Nephron progenitor cell (in vitro differentiated cells): ENCODE measurements around the gene SORL1.

Experiments used
- DNase-seq: peaks from one replicate; pipeline ENCODE4 v3.0.0; 2021
- H3K27ac Mint-ChIP-seq: 2 replicates; pipeline ENCODE4 v1.8.0; 2021; ENCODE audit warnings: mild to moderate bottlenecking, moderate library complexity, mixed read lengths
- H3K27me3 Mint-ChIP-seq: 2 replicates; pipeline ENCODE4 v1.8.0; 2021; ENCODE audit warnings: mild to moderate bottlenecking, low read depth, mixed read lengths; ENCODE audit not compliant: poor library complexity
- H3K36me3 Mint-ChIP-seq: 2 replicates; pipeline ENCODE4 v1.8.0; 2021; ENCODE audit warnings: low read depth, mixed read lengths
- H3K4me1 Mint-ChIP-seq: 2 replicates; pipeline ENCODE4 v1.8.0; 2021; ENCODE audit warnings: mixed read lengths
- H3K4me3 Mint-ChIP-seq: 2 replicates; pipeline ENCODE4 v1.8.0; 2021; ENCODE audit warnings: mild to moderate bottlenecking, moderate library complexity, mixed read lengths
- H3K9me3 Mint-ChIP-seq: 2 replicates; pipeline ENCODE4 v1.8.0; 2021; ENCODE audit warnings: mild to moderate bottlenecking, moderate library complexity, mixed read lengths
- TF ChIP-seq, protein P1 (sequence below): fragments of 200-600 bp; sonication (generic); IDR thresholded peaks from 2 replicates; pipeline ENCODE4 v1.5.0; 2021; ENCODE audit warnings: antibody characterized with exemption

SORL1 gene

DNA sequence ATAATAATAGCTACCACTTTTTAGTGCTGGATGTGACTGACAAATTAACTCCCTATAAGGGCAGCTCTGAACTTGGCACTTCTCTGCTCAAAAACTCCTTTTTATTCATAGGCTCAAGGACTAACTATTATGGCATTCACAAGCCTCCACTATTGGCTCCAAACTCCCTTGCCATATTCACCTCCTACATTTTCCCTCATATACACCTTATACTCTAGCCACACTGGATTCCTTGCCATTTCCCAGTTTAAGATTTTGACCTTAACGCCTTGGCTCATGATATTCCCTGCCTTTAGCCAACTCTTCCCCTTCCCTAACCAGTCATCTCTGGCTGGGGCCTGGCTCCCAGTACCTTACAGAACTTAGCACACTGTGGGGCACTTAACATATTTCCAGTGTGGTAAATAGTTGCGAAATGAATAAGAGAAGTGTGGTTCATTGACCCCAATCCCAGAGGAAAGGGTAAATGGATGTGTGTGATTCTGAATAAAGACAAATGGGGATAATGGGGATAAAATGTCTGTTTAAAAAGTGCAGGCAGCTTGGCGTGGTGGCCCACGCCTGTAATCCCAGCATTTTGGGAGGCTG lies 40.0 kb upstream of the SORL1 start:
- peaks cover 5% of the 10 kb centered on the region for H3K27me3 Mint-ChIP-seq
- no peak overlapping the region for H3K27ac Mint-ChIP-seq
- no peak for DNase-seq

DNA sequence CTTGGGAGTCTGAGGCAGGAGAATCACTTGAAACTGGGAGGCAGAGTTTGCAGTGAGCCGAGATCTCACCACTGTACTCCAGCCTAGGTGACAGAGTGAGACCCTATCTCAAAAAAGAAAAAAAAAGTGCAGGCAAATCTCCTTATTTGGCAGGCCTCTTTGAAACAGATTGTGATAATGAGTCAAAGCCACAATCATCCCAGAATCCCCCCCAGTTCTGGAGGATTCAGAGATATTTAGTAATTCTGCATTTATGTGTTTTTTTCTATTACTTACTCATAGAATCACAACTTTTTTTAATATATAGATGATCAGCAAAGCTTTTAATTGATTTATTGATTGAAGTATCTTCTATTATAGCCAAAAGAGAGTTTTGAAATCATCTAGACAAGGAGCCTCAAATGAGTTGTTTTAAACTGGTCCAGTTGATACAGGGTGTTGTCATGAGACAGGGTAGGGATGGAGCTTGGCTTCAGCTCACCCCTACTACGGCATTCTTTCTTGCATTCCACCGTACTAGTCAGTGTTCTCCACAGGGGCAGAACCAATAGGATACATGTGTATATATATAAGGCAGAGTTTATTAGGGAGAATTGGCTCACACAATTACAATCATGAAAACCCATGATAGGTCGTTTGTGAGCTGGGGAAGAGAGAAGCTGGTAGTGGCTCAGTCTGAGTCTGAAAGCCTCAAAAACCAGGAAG lies 39.3 kb upstream of the SORL1 start:
- DNase-seq, result no peak
- Mint-ChIP-seq H3K4me1 (no peaks in the 10 kb centered on the region), H3K27me3 (peaks cover 5% of the 10 kb centered on the region), H3K27ac (no peak overlapping the region), H3K4me3 (no peak overlapping the region), H3K9me3 (no peaks in the 10 kb centered on the region), H3K36me3 (no peaks in the 10 kb centered on the region)
- TF ChIP-seq, protein P1, sequence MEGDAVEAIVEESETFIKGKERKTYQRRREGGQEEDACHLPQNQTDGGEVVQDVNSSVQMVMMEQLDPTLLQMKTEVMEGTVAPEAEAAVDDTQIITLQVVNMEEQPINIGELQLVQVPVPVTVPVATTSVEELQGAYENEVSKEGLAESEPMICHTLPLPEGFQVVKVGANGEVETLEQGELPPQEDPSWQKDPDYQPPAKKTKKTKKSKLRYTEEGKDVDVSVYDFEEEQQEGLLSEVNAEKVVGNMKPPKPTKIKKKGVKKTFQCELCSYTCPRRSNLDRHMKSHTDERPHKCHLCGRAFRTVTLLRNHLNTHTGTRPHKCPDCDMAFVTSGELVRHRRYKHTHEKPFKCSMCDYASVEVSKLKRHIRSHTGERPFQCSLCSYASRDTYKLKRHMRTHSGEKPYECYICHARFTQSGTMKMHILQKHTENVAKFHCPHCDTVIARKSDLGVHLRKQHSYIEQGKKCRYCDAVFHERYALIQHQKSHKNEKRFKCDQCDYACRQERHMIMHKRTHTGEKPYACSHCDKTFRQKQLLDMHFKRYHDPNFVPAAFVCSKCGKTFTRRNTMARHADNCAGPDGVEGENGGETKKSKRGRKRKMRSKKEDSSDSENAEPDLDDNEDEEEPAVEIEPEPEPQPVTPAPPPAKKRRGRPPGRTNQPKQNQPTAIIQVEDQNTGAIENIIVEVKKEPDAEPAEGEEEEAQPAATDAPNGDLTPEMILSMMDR, result no peak

More for the DNA sequence above, 40.0 kb upstream of the SORL1 start:
- H3K4me3 Mint-ChIP-seq, result no peak overlapping the region
- TF ChIP-seq, protein P1, result no peak
- no peaks in the 10 kb centered on the region for H3K9me3 Mint-ChIP-seq
- H3K36me3 Mint-ChIP-seq, result no peaks in the 10 kb centered on the region
- H3K4me1 Mint-ChIP-seq, result no peaks in the 10 kb centered on the region

DNA sequence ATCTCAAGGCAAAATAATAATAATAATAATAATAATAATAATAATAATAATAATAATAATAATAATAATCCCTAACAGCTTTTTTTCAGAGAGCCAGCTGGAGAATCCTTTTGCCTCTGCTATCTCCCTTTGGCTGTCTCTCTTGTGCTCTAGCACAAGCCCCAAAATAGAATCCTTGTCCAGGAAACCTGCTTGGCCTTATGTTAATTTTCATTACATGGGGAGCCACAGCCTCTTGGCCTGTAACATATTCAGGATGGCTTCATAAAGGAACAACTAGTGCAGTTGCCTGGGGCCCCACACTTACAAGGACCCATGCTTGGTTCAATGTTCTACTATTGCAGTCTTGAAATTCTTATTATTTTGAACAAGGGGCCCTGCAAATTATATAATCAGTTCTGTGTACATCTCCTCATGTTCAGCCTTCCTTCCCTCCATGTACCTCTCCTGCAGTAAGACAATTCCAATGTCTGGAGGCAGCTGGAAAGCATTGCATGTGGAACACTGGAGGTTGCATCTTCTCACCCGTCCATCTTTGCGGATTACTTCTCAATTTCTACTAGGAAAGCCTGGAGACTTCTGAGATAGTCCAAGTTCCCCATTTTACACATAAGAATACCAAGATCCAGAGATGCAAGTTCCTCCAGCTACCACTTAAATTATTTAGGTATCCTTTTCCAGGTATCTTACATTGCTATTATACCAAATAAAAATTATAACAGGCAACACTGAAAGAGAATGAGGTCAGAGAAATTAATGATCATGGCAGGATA lies 37.8 kb upstream of the SORL1 start:
- TF ChIP-seq, protein P1, result no peak
- Mint-ChIP-seq H3K4me1 (no peaks in the 10 kb centered on the region), H3K36me3 (no peaks in the 10 kb centered on the region), H3K4me3 (no peak overlapping the region), H3K27me3 (peaks cover 5% of the 10 kb centered on the region), H3K27ac (no peak overlapping the region), H3K9me3 (no peaks in the 10 kb centered on the region)
- no peak for DNase-seq

DNA sequence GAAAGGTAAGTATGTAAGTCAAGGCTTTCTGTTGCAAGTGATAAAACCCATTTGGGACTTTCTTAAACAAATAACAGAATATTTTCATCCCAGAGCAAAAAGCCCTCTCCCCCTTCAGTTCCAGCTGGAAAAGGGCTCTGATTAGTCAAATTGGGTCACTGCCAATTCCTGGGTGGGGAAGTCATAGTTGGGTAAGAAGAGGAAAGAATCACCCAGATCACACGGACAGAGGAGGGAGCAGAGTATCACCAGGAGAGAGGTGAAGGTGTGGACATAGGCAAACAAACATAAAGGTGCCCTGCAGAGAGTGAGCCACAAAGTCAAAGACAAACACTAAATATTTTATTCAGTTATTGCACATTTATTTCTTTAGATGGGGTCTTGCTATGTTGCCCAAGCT lies 36.3 kb upstream of the SORL1 start:
- Mint-ChIP-seq H3K27me3 (peaks cover 7% of the 10 kb centered on the region), H3K4me3 (no peak overlapping the region), H3K4me1 (no peaks in the 10 kb centered on the region), H3K27ac (no peak overlapping the region), H3K9me3 (no peaks in the 10 kb centered on the region), H3K36me3 (no peaks in the 10 kb centered on the region)
- no peak for DNase-seq
- TF ChIP-seq, protein P1, result no peak

DNA sequence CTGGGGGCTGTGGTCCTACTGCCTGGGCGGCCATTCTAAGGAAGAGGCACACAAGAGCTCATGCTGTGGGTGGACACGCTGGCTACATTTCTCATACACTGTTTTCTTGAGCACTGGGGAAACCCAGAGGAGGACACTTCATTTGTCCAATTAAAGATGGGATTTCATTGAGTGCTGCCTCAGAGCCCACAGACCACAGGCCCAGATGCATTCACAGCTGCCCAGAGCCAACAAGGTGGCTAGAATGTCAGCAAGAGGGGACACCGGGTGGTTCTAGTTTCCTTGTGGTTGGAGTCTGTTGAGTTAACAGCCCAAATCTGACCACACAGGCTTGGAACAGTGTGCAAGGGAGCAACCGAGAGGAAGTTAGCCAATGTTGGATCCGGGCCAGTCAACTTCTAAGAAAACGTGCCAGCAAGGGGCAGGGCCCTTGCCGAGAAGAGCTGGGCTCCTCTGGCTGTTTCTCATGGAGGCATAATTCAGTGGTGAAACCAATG lies 35.0 kb upstream of the SORL1 start:
- no peak for DNase-seq
- TF ChIP-seq, protein P1, result no peak
- Mint-ChIP-seq H3K36me3 (no peaks in the 10 kb centered on the region), H3K4me3 (no peak overlapping the region), H3K9me3 (no peaks in the 10 kb centered on the region), H3K27ac (no peak overlapping the region), H3K27me3 (peaks cover 7% of the 10 kb centered on the region), H3K4me1 (no peaks in the 10 kb centered on the region)
